ENCODE results near the gene ESYT2. TPM values are rescaled to one million over a fixed set of nuclear protein-coding genes. Genes with fewer than 3 reads are reported as not detected.

ESYT2 gene
- total and polyA plus RNA-seq, 9 of the 15 experiments (the other 6 are each of a cell fraction or from before 2014, with no cell fraction given) = 5.8 to 86.9 (median 64.7) TPM

GRCh38 chr7:158683541-158683940 lies 145.8 kb downstream of the ESYT2 start:
- FAIRE-seq = peak; percentile 35
- ChIA-PET CTCF (ENCODE audit: low intra/inter-chr PET ratio) (no interaction called here), POLR2A (interaction anchor here (1.4 kb wide), 1 partner anchor 9 kb away, joined by 3 read pairs; no protein-coding TSS in a partner anchor)
- Histone ChIP-seq H3K27me3 (ENCODE audit: control insufficient read depth in 2 of 2, insufficient read depth in 2 of 2, low read length in 2 of 2) (no peaks in the 10 kb centered on the region), H3K9me1 (ENCODE audit: control insufficient read depth, insufficient read depth, low read length) (no peaks in the 10 kb centered on the region), H3K4me2 (ENCODE audit: insufficient read depth, low read length) (no peak overlapping the region), H2AFZ (ENCODE audit: low read depth, low read length) (no peak overlapping the region), H3K4me3 (no peak overlapping the region), H3K9me3 (replicated peaks; ENCODE audit: control insufficient read depth, insufficient read depth, low read depth, low read length) (no peaks in the 10 kb centered on the region), H3K27ac (ENCODE audit: extremely low read depth, low read depth, low read length) (no peak overlapping the region), H3K9ac (ENCODE audit: insufficient read depth in 1 of 2, low read depth in 2 of 2, low read length in 2 of 2) (no peak overlapping the region), H3K36me3 (ENCODE audit: control insufficient read depth, insufficient read depth, low read length) (peaks cover 97% of the 10 kb centered on the region), H4K20me1 (replicated peaks; ENCODE audit: control insufficient read depth, insufficient read depth, low read length) (no peaks in the 10 kb centered on the region), H3K79me2 (ENCODE audit: control insufficient read depth, insufficient read depth, low read length) (no peaks in the 10 kb centered on the region), H3K4me1 (replicated peaks in 1 of 2; ENCODE audit: control insufficient read depth in 2 of 2, insufficient read depth in 2 of 2, low read length in 2 of 2) (no peaks in the 10 kb centered on the region)
- ATAC-seq = peak; percentile 43
- BruUV-seq (replicated peaks) = no TSS peak
- intact Hi-C loops (cut with micrococcal nuclease) (no loop called here), in situ Hi-C loops (cut with MboI) (no loop called here)
- 61% methylated on average over 2 of the region's 2 CpGs for WGBS (ENCODE audit: insufficient coverage, low coverage, missing lambda C conversion rate)
- no peak for DNase-seq (ENCODE audit: extremely low read depth in 1 of 4, low spot score in 3 of 4)
- no peak for TF ChIP-seq DLX4 (CRISPR knock-in tag; IDR thresholded peaks at IDR 0.05)
- no peak for TF ChIP-seq RBFOX2 (IDR thresholded peaks at IDR 0.05; ENCODE audit: low read depth, low read length)
- no peak for TF ChIP-seq CHD7 (IDR thresholded peaks at IDR 0.05; ENCODE audit: low read depth, low read length)
- no peak for TF ChIP-seq CREB5 (CRISPR knock-in tag; IDR thresholded peaks at IDR 0.05)
- no peak for TF ChIP-seq ZFX (CRISPR knock-in tag; IDR thresholded peaks at IDR 0.05)
- peak in 1 of 3 experiments; percentile 11; a peak in 1 of 6 replicates for TF ChIP-seq CTCF (IDR thresholded peaks at IDR 0.05 in 2 of 3, conservative IDR thresholded peaks at IDR 0.05 in 1 of 3; ENCODE audit: insufficient read depth in 2 of 3, low read depth in 1 of 3, low read length in 3 of 3)

Data from K562 (cell line).